ENCODE data around the gene SLC10A1.

GRCh38 chr14:69811227-69811867, 14.3 kb upstream of the SLC10A1 start:
- TF ChIP-seq SRF (IDR thresholded peaks at IDR 0.05; ENCODE audit: low read depth, low read length) (no peak), EP300 (IDR thresholded peaks at IDR 0.05; ENCODE audit: borderline replicate concordance in 1 of 2, low read depth in 2 of 2, low read length in 2 of 2) (no peak), USF2 (IDR thresholded peaks at IDR 0.05; ENCODE audit: low read length) (no peak), CTCF (IDR thresholded peaks at IDR 0.05; ENCODE audit: control extremely low read depth in 1 of 3, insufficient read depth in 1 of 3, low read depth in 1 of 3, low read length in 3 of 3) (no peak), ATF3 (IDR thresholded peaks at IDR 0.05; ENCODE audit: insufficient read depth, low read depth, low read length) (no peak), POLR2A (IDR thresholded peaks at IDR 0.05; ENCODE audit: control extremely low read depth in 1 of 2, low read depth in 2 of 2, low read length in 2 of 2) (no peak), KDM5A (IDR thresholded peaks at IDR 0.05; ENCODE audit: low read length) (no peak)

Measured in H1 (cell line).